Subcutaneous adipose tissue (tissue), 4 donors: ENCODE data around the gene OFD1. TPM values are rescaled to one million over a fixed set of nuclear protein-coding genes. Genes with fewer than 3 reads are reported as not detected.

Source experiments
- total RNA-seq, 4 donors: library from RNA; depleted of rRNA; stranded (reverse); fragments of >200 nt; gene quantifications; one replicate each; pipeline ENCODE4 v1.1.0, GENCODE V29; 2016
- TF ChIP-seq, protein P1 (sequence below): fragments of 450-650 bp; IDR thresholded peaks from one replicate; pipeline ENCODE4 v1.5.1; 2016; ENCODE audit warnings: low read depth, mild to moderate bottlenecking, control low read depth, antibody characterized with exemption, moderate library complexity

The OFD1 gene
- total RNA-seq, 4 donors from 2014 or later, result 12.6 to 17.9 (median 14.9) TPM

DNA sequence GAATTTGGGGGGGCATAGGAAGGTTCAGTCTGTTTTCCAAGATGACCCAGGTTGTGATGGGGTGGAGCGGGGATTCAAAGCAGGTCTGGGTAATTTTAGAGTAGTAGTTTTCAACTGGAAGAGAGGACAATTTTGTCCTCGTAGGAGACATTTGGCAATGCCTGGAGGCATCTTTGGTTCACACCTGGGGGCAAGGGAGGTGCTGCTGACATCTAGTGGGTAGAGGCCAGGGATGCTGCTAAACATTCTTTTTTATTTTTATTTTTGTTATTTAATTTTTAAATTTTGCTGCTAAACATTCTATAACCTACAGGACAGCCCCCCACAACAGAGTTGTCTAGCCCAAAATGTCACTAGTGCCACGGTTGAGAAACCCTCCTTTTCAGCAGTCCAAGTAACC is 43.7 kb upstream of the OFD1 start:
- TF ChIP-seq, protein P1, sequence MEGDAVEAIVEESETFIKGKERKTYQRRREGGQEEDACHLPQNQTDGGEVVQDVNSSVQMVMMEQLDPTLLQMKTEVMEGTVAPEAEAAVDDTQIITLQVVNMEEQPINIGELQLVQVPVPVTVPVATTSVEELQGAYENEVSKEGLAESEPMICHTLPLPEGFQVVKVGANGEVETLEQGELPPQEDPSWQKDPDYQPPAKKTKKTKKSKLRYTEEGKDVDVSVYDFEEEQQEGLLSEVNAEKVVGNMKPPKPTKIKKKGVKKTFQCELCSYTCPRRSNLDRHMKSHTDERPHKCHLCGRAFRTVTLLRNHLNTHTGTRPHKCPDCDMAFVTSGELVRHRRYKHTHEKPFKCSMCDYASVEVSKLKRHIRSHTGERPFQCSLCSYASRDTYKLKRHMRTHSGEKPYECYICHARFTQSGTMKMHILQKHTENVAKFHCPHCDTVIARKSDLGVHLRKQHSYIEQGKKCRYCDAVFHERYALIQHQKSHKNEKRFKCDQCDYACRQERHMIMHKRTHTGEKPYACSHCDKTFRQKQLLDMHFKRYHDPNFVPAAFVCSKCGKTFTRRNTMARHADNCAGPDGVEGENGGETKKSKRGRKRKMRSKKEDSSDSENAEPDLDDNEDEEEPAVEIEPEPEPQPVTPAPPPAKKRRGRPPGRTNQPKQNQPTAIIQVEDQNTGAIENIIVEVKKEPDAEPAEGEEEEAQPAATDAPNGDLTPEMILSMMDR, result no peak

DNA sequence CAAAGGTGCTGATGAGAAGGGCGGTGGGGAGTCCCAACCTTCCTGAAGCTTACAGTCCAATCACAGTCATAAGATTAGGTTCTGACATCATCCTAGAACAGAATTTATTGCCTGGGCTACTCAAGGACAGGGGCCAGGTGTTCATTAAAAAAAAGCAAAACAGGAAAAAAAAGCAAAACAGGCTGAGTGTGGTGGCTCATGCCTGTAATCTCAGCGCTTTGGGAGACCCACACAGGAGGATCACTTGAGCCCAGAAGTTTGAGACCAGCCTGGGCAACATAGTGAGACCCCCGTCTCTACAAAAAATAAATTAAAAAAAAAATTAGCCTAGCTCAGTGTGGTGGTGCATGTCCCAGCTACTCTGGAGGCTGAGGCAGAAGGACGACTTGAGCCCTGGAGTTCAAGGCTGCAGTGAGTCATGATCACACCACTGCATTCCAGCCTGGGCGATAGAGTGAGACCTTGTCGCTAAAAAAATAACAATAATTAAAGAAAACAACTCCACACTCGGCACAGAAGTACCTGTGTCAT is 42.6 kb upstream of the OFD1 start:
- TF ChIP-seq, protein P1, result no peak

DNA sequence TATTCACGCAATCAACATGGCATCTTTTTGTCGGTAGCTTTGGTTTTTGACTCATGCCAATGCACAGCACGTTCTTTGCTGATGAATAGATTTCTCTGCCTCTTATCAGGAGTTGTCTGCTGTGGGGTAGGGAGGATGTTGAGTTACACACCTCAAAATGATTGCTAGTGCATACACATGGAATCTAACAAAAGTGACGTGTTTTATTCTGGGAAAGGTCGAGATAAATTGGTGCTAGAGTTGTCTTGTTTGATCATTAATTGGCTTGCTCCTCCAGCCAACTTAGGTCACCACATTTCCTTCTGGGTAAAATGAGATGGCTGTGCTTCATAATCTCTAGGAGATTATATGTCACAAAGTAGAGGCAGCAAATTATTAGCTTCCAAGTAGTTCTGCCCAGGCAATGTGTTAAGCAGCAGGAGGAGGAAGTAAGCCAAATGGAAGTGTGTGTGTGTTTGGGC is 41.7 kb upstream of the OFD1 start:
- TF ChIP-seq, protein P1, result no peak

DNA sequence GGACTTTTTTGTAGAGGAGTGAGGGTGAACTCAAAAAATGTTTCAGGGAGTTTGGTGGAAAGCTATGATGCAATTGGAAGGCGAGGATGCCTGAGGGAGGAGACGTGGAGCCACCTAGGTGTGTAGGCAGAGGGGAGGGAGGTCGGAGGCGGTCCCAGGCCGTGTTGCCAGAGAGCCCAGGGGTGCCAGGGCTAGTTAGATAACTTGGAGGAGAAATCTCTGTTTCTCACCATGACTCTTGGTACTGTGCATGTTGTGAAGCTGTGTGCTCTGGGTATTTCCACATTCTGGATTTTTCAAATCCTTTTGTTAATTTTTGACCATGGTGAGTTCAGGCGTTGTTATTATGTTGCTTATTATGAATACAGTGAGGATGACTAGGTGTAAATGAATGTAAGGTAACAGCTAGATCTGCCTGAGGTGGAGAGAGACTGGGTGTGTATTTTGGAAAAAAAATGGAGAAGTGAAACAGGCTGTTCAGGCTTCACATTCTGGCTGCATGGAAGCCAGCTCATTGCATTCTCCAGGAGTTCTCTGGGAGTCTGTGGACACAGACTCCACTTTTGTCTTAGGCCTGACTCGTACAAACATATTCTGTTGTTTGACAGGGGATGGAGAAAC is 41.1 kb upstream of the OFD1 start:
- TF ChIP-seq, protein P1, result no peak

DNA sequence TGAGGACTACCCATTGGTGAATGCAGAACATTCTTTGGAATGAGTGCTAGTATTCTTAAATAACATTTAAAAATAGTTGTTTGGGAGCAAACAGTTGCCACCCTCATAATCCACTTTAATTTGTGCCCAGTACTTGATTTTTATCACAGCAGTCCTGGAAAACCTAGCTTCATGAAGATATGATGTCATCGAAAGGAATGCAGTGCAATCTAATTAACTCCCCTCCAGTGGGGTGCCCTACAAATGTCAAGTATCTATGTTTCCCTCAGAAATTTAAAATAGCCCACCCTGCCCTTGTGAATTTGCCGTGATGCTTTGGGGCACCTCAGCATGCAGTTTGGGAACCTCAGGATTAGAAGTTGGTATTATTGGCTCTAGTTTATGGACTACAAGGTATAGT is 40.2 kb upstream of the OFD1 start:
- TF ChIP-seq, protein P1, result no peak

DNA sequence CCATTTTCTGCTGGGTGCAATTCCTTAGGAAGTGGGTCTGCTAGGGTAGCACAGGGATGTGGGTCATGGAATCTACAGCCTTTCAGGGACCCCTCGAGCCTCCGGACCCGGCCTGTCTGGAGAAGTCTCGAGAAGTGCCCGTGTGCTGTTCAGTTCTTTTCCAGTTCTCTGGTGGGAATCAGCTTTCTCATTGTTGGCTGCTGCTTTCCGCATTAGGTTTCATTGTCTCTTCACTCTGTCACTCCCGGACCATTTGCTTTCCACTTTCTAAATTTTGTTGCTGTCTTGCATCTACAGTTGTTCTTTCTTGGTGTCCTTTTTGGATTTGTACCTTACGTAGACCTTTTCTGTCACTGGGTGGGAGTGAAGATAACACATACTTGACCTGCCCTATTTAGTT is 39.6 kb upstream of the OFD1 start:
- TF ChIP-seq, protein P1, result no peak

DNA sequence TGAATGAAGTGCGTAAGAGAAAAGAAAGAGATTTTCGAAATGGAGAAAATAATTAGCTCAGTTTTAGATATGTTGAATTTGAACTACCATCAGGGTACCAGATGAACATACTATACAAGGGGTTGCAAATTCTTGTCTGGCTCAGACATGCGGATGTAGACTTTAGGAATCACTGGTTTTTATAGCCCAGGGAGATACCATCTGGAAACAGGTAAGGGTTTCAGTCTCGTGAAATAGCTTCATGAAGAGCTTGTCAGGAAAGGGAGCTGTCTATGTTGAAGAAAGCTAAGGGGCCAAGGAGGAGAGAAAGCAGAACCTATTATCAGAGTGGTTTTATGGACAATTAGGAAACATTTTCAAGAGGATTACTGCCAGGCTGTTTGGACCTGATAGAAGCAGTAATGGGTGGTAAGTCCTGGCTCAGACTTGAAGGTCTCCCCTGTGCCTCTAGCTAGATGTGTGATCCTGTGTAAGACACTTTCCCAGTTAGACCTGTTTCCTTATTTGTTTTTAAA is 38.9 kb upstream of the OFD1 start:
- TF ChIP-seq, protein P1, result no peak
